ENCODE results near the gene TMEM74B.

Gene TMEM74B

GRCh38 chr20:1204576-1204975 lies 19.8 kb upstream of the TMEM74B start:
- DNase-seq = no peak

- no peak for DNase-seq
Observed at GRCh38 chr20:1204113-1204512, 19.3 kb upstream of the TMEM74B start.

- DNase-seq = no peak
Observed at GRCh38 chr20:1203630-1204029, 18.8 kb upstream of the TMEM74B start.

GRCh38 chr20:1202762-1203504 lies 18.2 kb upstream of the TMEM74B start, which contains the start of gene C20orf202:
TSS of gene C20orf202 (plus strand) at chr20:1203454. CDS start at chr20:1203586, 132 bp downstream.
- no peak for DNase-seq

GRCh38 chr20:1199964-1200363 lies 15.2 kb upstream of the TMEM74B start:
- no peak for DNase-seq

GRCh38 chr20:1199212-1199873 lies 14.6 kb upstream of the TMEM74B start:
- DNase-seq = no peak

GRCh38 chr20:1198751-1199150 lies 14.0 kb upstream of the TMEM74B start:
- no peak for DNase-seq

GRCh38 chr20:1197801-1198200 lies 13.0 kb upstream of the TMEM74B start:
- no peak for DNase-seq

GRCh38 chr20:1196634-1197033 lies 11.9 kb upstream of the TMEM74B start:
- DNase-seq = no peak

- no peak for DNase-seq
Observed at GRCh38 chr20:1195226-1195625, 10.4 kb upstream of the TMEM74B start.

GRCh38 chr20:1191299-1191698 lies 6.5 kb upstream of the TMEM74B start:
- DNase-seq = no peak

- DNase-seq = no peak
Observed at GRCh38 chr20:1190847-1191246, 6.1 kb upstream of the TMEM74B start.

GRCh38 chr20:1189827-1190226 lies 5.0 kb upstream of the TMEM74B start:
- DNase-seq = no peak

GRCh38 chr20:1188347-1188746 lies 3.6 kb upstream of the TMEM74B start:
- DNase-seq = no peak

- DNase-seq = no peak
Observed at GRCh38 chr20:1187605-1188171, 2.9 kb upstream of the TMEM74B start.

- no peak for DNase-seq
Observed at GRCh38 chr20:1186367-1186991, 1.7 kb upstream of the TMEM74B start.

- peak; percentile 8 for DNase-seq
Observed at GRCh38 chr20:1185790-1186334, 1.1 kb upstream of the TMEM74B start.

GRCh38 chr20:1185316-1185741 lies 548 bp upstream of the TMEM74B start:
- no peak for DNase-seq

- no peak for DNase-seq
Observed at GRCh38 chr20:1184260-1184637, 532 bp downstream of the TMEM74B start.

- DNase-seq = no peak
Observed at GRCh38 chr20:1183153-1183552, 1.6 kb downstream of the TMEM74B start.

GRCh38 chr20:1182106-1182505 lies 2.7 kb downstream of the TMEM74B start:
- no peak for DNase-seq

- DNase-seq = no peak
Observed at GRCh38 chr20:1180949-1181348, 3.8 kb downstream of the TMEM74B start.

GRCh38 chr20:1178623-1179022 lies 6.2 kb downstream of the TMEM74B start:
- DNase-seq = no peak
